Activated T-cell treated with anti-CD3 and anti-CD28 coated beads, Interleukin-2, amount 50 U/mL, for 48 hours (primary cell): ENCODE data around the gene TET2.
A peak's percentile ranks its signal among the peaks of the same experiment; 100 is the strongest.

ENCODE experiments used
- DNase-seq, 2 experiments: peaks; one replicate each; pipeline ENCODE4 v3.0.0-alpha.2; 2020

TET2 gene

DNA sequence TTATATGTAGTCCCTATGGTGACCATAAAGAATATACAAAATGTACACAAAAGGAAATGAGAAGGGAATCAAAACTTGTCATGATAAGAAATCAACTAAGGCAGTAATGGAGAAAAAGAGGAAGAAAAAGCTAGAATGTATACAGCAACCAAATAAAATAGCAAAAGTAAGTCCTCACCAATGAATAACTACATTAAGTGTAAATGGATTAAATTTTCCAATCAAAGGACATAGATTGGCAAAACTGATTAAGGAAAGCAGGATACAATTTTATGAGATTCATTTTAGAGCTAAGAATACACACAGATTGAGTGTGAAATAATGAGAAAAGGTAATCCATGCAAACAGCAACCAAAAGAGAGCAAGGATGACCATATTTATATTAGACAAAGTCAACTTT, 157.4 kb downstream of the TET2 start:
- no peak for DNase-seq

DNA sequence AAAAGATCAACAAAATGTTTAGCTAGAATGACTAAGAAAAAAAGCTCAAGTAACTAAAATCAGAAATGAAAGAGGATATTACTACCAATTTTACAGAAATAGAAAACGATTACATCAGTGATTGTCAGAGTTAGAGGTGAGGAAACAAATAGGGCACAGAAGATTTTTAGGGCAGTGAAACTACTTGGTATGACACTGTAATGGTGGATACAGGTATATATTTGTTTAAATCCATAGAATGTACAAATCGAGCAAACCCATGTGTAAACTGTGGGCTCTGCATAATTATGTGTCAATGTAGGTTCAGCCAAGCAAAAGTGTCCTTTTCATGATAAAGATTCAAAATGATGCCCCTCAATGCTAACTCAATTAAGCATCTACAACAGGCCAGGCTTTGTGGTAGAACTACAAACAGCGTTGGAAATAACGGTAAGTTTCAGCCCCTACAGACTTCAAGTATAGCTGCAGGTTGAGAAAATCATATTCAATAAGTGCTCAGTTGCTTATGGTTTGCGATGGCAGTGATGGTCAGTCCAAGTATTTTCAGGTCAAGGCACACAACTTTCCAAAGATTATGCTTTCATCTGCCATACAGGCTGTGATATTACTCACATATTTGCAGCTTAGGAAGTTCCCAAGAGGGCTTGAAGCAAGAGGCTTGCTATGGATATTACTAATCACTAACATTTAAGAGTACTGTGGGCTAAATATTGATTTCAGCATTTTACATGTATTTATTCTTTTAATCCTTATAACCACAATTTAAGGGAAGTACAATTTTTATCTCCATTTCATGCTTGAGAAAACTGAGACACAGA, 158.6 kb downstream of the TET2 start:
- DNase-seq, result peak in 1 of 2 experiments; percentile 29

DNA sequence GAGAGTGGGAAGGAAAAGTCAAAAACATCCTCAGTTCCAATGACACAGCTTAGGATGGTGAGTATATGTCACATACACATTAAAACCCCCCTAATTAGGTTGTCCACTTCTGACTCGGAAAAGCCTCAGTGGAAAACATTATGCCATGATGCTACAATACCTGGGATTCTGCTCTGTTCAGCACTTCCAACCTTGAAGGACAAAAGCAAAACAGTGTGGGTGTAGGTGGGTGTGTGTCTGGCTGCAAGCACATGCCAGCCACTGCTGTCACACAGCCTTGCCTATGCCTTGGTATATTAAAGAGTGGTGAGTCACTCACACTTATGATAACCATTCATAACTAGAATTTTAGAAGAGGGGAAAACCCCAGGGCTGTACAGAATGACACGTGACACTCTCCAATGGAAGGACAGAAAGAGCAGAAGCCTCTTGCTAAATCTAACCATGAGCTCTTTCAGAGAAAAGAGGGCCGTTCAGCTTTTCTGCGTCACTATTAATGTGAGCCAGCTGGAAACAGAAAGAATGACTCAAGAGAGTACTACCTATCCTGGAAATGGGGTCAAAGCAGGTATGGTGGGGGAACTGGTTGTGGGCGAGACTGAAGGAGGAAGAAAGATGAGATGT, 159.6 kb downstream of the TET2 start:
- DNase-seq, result peak; percentile 68 to 76

GRCh38 chr4:105306820-105307219, 160.1 kb downstream of the TET2 start:
- peak; percentile 35 to 36 for DNase-seq

DNA sequence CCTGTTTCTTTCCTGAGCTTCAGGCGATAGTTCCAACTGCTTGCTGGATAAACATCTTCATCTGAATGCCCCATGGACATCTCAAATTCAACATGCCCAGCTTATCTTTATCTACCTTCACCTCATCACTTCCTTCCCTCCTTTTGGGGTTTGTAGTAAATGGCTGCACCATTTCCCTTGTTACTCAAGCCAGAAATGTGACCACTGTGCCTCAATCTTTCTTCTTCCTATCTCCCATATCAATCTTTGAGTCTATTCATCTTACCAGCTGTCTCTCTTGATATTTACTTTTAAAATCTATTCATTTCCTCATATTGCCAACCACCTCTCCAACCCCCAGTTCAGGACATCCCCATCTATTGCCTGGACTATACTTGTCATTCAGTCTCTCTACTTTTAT, 171.8 kb downstream of the TET2 start:
- no peak for DNase-seq

GRCh38 chr4:105327222-105327621, 180.5 kb downstream of the TET2 start:
- DNase-seq, result no peak

DNA sequence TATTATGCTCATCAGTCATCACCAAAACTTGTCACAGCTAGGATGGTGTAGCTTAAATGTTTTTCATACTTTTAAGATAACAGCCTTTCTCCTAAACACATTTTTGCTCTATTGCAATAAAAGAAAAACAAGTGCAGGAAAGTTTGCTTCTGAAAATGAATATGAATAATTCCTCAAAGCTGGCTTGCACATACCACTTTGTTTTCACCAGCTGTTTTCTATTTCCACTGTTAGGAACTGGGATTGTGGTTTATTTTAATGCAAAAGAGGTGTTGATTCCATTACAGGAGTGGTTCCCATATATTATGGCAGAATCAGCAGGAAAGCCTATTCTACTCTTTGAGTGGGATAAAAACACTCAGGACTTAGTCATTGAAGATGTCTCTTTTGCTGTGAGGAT, 181.3 kb downstream of the TET2 start:
- no peak for DNase-seq

- DNase-seq, result no peak
Observed at GRCh38 chr4:105329081-105329480, 182.4 kb downstream of the TET2 start.
